Endothelial cell of hepatic sinusoid (primary cell): Measurements from ENCODE around the gene DGUOK.
"Not testable (repeated sequence)": the region's sequence is repeated elsewhere in the genome, so short reads cannot be mapped to it uniquely, and the experiment has no call there.

Experiments used
- in situ Hi-C: cut with HindIII; loops from 2 replicates; pipeline ENCODE4 v1.10.0; 2017; ENCODE audit warnings: low sequenced_read_pairs

Gene DGUOK

GRCh38 chr2:73899801-73900336 lies 26.8 kb upstream of the DGUOK start:
- in situ Hi-C loops: loop anchor here (5.0 kb wide), 1 partner anchor 38 kb away; no protein-coding TSS in a partner anchor

DNA sequence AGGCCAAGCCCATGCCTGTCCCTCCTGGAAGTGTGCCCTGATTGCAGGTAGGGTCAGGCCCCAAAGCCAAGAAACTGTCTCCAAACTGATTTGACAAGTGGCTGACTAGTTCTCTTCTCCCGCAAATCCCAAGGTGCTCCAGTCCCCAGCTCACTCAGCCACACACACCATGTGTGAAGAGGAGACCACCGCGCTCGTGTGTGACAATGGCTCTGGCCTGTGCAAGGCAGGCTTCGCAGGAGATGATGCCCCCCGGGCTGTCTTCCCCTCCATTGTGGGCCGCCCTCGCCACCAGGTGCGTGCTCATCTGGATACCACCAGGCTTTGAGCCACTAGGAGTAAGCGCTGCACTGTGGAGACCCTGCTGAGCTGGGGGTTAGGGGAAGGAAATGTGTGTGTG lies 25.5 kb upstream of the DGUOK start:
- in situ Hi-C loops: no loop called here

GRCh38 chr2:73902284-73902683 lies 24.4 kb upstream of the DGUOK start:
- in situ Hi-C loops: no loop called here

DNA sequence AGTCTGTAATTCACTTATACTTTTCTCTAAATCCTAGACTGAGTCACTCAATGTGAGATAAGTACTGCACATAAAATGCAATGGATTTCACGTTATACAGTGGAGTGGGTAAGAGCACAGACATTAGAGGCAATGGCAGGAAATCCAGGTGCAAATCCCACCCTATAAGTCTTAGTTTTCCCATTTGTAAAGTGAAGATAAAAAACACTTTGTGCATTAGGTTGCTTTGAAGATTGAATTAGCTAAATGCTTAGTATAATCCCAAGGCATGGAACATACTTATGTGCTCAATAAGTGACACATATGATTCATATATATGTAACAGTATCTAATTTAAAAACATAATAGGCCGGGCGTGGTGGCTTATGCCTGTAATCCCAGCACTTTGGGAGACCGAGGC lies 23.4 kb upstream of the DGUOK start:
- in situ Hi-C loops: no loop called here

GRCh38 chr2:73903949-73904613 lies 22.6 kb upstream of the DGUOK start:
- in situ Hi-C loops: not testable (repeated sequence)

- in situ Hi-C loops: no loop called here
Measured at GRCh38 chr2:73904952-73905351, 21.7 kb upstream of the DGUOK start.

GRCh38 chr2:73906847-73907505 lies 19.7 kb upstream of the DGUOK start:
- in situ Hi-C loops: no loop called here

DNA sequence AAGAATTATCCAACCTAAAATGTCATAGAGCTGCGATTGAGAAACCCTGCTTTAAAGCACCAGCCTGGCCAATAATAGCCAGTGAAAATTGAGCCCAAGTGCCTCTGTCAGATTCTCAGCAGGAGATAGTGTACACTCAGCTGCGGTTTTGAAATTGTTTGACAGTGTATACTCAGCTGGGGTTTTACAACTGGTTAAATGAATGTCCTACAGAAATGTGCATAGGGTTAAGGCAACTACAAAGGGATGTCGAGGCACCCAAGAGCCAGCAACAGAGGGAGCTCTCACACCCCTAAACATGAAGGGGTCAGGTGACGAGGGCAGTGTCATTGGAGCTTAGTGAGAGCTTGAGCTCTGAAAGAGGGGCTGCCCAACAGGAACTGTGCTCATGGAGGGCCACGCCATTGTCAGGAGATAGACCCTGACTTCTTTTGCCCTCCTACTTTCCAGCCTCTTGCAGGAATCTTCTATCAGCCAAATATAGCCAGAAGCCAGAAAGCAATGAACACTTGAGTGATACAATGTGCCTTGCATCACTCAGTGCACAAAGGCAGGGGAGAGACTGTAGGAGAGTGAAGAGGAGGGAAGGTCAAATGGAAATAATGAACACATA lies 18.7 kb upstream of the DGUOK start:
- in situ Hi-C loops: no loop called here

- in situ Hi-C loops: no loop called here
Measured at GRCh38 chr2:73908689-73909652, 17.7 kb upstream of the DGUOK start.

- in situ Hi-C loops: no loop called here
Measured at GRCh38 chr2:73910873-73911547, 15.7 kb upstream of the DGUOK start.

DNA sequence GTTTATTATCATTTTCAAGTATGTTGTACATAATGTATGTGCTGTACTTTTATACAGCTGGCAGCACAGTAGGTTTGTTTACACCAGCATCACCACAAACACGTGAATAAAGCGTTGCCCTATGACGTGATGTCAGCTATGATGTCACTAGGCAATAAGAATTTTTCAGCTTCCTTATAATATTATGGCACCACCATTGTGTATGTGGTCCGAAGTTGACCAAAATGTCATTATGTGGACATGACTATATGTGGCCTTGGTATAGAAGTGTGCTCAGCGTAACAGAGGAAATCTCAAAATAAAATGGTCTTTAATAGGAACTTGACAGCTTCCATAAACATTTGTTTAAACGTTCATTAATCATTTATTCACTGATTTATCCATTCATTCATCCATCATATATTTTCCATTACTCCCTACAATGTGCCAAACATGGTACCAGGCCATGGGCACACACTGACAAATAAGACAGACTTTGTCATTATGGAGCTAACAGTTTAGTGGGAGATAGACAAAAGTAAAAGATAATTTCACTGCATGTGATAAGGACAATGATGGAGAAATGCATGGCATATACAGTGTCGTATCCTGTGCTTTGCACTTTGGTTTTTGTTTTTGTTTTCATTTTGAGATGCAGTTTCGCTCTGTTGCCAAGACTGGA lies 15.0 kb upstream of the DGUOK start:
- in situ Hi-C loops: no loop called here

- in situ Hi-C loops: no loop called here
Measured at GRCh38 chr2:73913414-73914054, 13.1 kb upstream of the DGUOK start.

GRCh38 chr2:73914667-73915066 lies 12.0 kb upstream of the DGUOK start:
- in situ Hi-C loops: no loop called here

DNA sequence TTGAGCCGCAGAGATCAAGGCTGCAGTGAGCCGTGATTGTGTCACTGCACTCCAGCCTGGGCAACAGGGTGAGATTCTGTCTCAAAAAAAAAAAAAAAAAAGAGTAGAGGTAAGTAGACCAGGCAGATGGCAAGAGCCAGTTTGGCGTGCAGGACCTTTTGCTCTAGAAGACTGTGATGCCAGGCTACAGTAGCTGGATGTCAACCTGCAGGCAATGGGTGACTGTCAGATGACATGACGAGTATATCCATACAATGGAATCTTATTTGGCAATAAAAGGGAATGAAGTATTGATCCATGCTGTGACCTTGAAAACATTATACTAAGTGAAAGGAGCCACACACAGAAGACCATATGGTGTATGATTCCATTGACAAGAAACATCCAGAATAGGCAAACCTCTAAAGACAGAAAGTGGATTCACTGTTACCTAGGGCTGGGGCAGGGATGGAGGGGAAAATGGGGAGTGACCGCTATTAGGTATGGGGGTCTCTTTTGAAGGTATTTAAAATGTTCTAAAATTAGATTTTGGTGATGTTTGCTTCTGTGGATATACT lies 11.2 kb upstream of the DGUOK start:
- in situ Hi-C loops: no loop called here

DNA sequence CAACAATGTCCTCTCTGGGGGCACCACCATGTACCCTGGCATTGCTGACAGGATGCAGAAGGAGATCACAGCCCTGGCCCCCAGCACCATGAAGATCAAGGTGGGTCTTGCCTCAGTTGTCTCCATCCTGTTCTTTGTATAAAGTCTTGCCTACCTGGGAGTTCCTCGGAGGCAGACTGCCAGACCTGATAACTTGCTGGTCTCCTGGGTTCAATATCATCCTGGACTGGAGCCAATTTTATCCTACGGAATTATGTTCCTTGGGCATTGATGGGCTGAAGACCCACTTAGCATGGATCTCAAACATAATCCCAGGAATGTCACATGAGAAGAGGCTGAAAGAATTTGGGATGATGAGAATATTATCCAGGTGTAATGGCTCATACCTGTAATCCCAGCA lies 10.0 kb upstream of the DGUOK start:
- in situ Hi-C loops: no loop called here

DNA sequence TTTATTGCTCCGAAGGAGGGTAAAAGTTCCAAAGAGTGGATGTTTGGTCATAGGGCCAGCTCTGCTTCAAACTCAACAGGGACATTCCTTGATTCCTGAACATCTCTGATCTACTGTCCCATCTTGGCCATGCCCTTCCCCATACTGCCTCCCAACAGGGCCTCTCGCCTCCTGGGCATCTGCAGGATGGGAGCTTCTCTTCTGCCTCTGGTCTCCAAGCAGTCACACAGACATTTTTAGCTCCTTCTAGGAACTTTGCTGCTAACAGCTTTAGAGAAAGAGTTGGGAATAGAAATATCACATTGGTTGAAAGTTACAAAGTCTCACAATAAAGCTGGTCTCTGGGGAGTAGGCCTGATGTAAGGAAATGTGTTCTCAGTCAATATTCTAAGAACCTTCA lies 9.4 kb upstream of the DGUOK start:
- in situ Hi-C loops: no loop called here

DNA sequence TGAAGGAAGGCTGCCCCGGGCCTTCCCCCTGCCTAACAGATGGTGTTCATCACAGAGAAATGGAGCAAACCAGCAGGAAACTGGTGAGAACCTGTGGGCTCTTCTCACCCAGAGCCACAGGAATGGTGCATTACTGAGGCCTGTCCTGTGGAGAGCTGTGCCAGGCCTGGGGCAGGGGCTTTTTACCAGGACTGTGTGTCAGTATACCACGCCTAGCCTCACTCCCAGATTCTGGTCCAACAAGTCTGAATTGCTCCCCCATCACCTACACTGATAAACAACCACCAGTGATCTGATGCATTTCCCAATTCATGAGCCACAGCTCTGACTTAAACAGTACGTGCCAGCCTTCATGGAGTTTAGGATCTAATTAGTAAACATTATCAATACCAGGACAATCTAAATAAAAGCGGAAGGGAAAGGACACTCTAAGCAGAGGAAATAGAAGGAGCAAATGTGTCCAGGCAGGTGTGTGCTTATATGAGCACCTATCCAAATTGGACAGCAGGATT lies 8.9 kb upstream of the DGUOK start:
- in situ Hi-C loops: no loop called here

DNA sequence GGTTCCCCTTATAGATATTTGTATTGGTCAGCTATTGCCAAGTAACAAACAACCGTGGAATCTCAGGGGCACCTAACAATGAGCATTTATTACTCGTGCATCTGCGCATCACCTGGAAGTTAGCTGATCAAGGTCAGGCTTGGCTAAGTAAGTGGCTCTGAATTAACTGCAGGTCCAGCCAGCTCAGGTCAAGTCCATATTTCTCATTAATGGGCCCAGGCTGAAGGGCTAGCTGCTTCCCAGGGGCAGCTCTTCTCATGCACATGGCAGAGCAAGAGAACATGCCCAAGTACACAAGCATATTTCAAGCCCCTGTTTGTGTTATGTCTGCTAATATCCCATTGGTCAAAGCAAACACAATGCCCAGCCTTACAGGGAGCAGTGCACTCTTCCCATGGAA lies 7.8 kb upstream of the DGUOK start:
- in situ Hi-C loops: no loop called here
